OCI-LY7 (cell line): ENCODE results near the gene GRID1. TPM values are rescaled to one million over a fixed set of nuclear protein-coding genes. Genes with fewer than 3 reads are reported as not detected.

ENCODE experiments used
- BruUV-seq: library from RNA; stranded (reverse); fragments of 400-500 nt; replicated peaks from 2 replicates; lab custom pipeline; 2021; lab: Mats Ljungman, UMichigan
- CTCF ChIA-PET: fragments of 300-600 bp; sonication (Branson Sonifier 250); formaldehyde crosslinking; loops from one replicate; lab custom pipeline; 2022; ENCODE audit warnings: antibody characterized with exemption; ENCODE audit not compliant: unreplicated experiment; lab: Charles Lee
- POLR2A ChIA-PET: fragments of 300-600 bp; sonication (Branson Sonifier 250); formaldehyde crosslinking; loops from one replicate; lab custom pipeline; 2022; ENCODE audit warnings: antibody characterized with exemption; lab: Charles Lee
- DNase-seq: peaks from one replicate; pipeline ENCODE4 v3.0.0-alpha.2; 2015; ENCODE audit warnings: low spot score
- H2AFZ ChIP-seq: fragments of 200-600 bp; sonication (generic), shearing (Covaris generic); 2 replicates; pipeline ENCODE4 v1.6.1; 2014; ENCODE audit warnings: mild to moderate bottlenecking, antibody characterized with exemption, low read length, moderate library complexity
- H3K27ac ChIP-seq: fragments of 200-600 bp; sonication (generic); 2 replicates; pipeline ENCODE4 v1.5.1; 2014; ENCODE audit warnings: mixed run types, low read depth, mild to moderate bottlenecking, moderate library complexity, low read length, inconsistent platforms; ENCODE audit not compliant: poor library complexity, severe bottlenecking
- H3K36me3 ChIP-seq: fragments of 200-600 bp; sonication (generic); 2 replicates; pipeline ENCODE4 v1.6.1; 2014; ENCODE audit warnings: mild to moderate bottlenecking, antibody characterized with exemption, low read length, moderate library complexity, mixed read lengths; ENCODE audit not compliant: insufficient read depth
- H3K4me1 ChIP-seq: fragments of 200-600 bp; sonication (generic); 2 replicates; pipeline ENCODE4 v1.5.1; 2014; ENCODE audit warnings: mild to moderate bottlenecking, low read length; ENCODE audit not compliant: insufficient read depth, poor library complexity, severe bottlenecking
- H3K4me2 ChIP-seq: fragments of 200-600 bp; sonication (generic); 2 replicates; pipeline ENCODE4 v1.6.1; 2014; ENCODE audit warnings: mild to moderate bottlenecking, low read length
- H3K4me3 ChIP-seq: fragments of 200-600 bp; sonication (generic); 2 replicates; pipeline ENCODE4 v1.5.1; 2014; ENCODE audit warnings: mild to moderate bottlenecking, low read depth, low read length; ENCODE audit not compliant: poor library complexity, severe bottlenecking
- H3K79me2 ChIP-seq: fragments of 200-600 bp; sonication (generic); 2 replicates; pipeline ENCODE4 v1.6.1; 2016; ENCODE audit warnings: low read depth, mild to moderate bottlenecking, low read length, moderate library complexity, mixed read lengths; ENCODE audit not compliant: insufficient read depth
- H3K9me2 ChIP-seq: fragments of 200-600 bp; sonication (generic); 2 replicates; pipeline ENCODE4 v1.6.1; 2016; ENCODE audit warnings: mild to moderate bottlenecking, low read length, mixed read lengths; ENCODE audit not compliant: insufficient read depth
- H3K9me3 ChIP-seq: fragments of 200-600 bp; sonication (generic); 2 replicates; pipeline ENCODE4 v1.6.1; 2014; ENCODE audit warnings: mild to moderate bottlenecking, mixed run types, low read length, mixed read lengths
- H4K20me1 ChIP-seq: fragments of 200-600 bp; sonication (generic); 2 replicates; pipeline ENCODE4 v1.6.1; 2014; ENCODE audit warnings: mild to moderate bottlenecking, antibody characterized with exemption, low read length, moderate library complexity, mixed read lengths; ENCODE audit not compliant: insufficient read depth
- EZH2phosphoT487 ChIP-seq: fragments of 200-600 bp; sonication (generic); IDR thresholded peaks from 2 replicates; pipeline ENCODE4 v1.6.1; 2018; ENCODE audit warnings: low read depth, borderline replicate concordance, mild to moderate bottlenecking, mixed run types, antibody characterized with exemption, low read length, moderate library complexity, mixed read lengths
- intact Hi-C: fragments of 100-400 bp; cut with micrococcal nuclease; formaldehyde crosslinking; loops from one replicate; pipeline ENCODE4 v1.10.0; 2022; ENCODE audit not compliant: unreplicated experiment
- total RNA-seq, 2 experiments: library from RNA; depleted of rRNA in 1 of 2; stranded (reverse); fragments of >200 nt in 1 of 2; shearing (Covaris generic) in 1 of 2; gene quantifications; 2 replicates each; pipeline ENCODE4 v1.2.3, GENCODE V29; 2014 to 2022
- TF ChIP-seq, protein P1 (sequence below): fragments of 200-600 bp; sonication (generic); conservative IDR thresholded peaks from 2 replicates; pipeline ENCODE4 v1.5.1; 2014; ENCODE audit warnings: mild to moderate bottlenecking, antibody characterized with exemption, low read length, moderate library complexity, mixed read lengths

GRID1 gene
- total RNA-seq, 2 experiments from 2014 or later = 1.6 to 3.7 TPM

GRCh38 chr10:86062647-86063145 is 303.9 kb downstream of the GRID1 start:
- ChIA-PET CTCF (no interaction called here), POLR2A (no interaction called here)
- H4K20me1 ChIP-seq = no peaks in the 10 kb centered on the region
- no peaks in the 10 kb centered on the region for H3K9me2 ChIP-seq
- H3K4me1 ChIP-seq = no peaks in the 10 kb centered on the region
- no peak for TF ChIP-seq EZH2phosphoT487
- TF ChIP-seq, protein P1, sequence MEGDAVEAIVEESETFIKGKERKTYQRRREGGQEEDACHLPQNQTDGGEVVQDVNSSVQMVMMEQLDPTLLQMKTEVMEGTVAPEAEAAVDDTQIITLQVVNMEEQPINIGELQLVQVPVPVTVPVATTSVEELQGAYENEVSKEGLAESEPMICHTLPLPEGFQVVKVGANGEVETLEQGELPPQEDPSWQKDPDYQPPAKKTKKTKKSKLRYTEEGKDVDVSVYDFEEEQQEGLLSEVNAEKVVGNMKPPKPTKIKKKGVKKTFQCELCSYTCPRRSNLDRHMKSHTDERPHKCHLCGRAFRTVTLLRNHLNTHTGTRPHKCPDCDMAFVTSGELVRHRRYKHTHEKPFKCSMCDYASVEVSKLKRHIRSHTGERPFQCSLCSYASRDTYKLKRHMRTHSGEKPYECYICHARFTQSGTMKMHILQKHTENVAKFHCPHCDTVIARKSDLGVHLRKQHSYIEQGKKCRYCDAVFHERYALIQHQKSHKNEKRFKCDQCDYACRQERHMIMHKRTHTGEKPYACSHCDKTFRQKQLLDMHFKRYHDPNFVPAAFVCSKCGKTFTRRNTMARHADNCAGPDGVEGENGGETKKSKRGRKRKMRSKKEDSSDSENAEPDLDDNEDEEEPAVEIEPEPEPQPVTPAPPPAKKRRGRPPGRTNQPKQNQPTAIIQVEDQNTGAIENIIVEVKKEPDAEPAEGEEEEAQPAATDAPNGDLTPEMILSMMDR = no peak
- H3K27ac ChIP-seq = no peak overlapping the region
- H3K36me3 ChIP-seq = no peaks in the 10 kb centered on the region
- H3K4me3 ChIP-seq = no peak overlapping the region
- no peak overlapping the region for H3K4me2 ChIP-seq
- no peaks in the 10 kb centered on the region for H3K79me2 ChIP-seq
- H3K9me3 ChIP-seq = no peaks in the 10 kb centered on the region
- no peak for DNase-seq
- intact Hi-C loops = no loop called here
- H2AFZ ChIP-seq = no peak overlapping the region
- BruUV-seq = no TSS peak

GRCh38 chr10:86062198-86062550 is 304.4 kb downstream of the GRID1 start:
- no TSS peak for BruUV-seq
- no peak overlapping the region for H3K4me2 ChIP-seq
- no peak overlapping the region for H3K27ac ChIP-seq
- no peaks in the 10 kb centered on the region for H3K4me1 ChIP-seq
- no peak for DNase-seq
- TF ChIP-seq, protein P1 = no peak
- no peak for TF ChIP-seq EZH2phosphoT487
- CTCF ChIA-PET = no interaction called here
- no peaks in the 10 kb centered on the region for H4K20me1 ChIP-seq
- H3K4me3 ChIP-seq = no peak overlapping the region
- H3K9me3 ChIP-seq = no peaks in the 10 kb centered on the region
- POLR2A ChIA-PET = no interaction called here
- H3K36me3 ChIP-seq = no peaks in the 10 kb centered on the region
- no peaks in the 10 kb centered on the region for H3K79me2 ChIP-seq
- H3K9me2 ChIP-seq = no peaks in the 10 kb centered on the region
- intact Hi-C loops = no loop called here
- H2AFZ ChIP-seq = no peak overlapping the region

DNA sequence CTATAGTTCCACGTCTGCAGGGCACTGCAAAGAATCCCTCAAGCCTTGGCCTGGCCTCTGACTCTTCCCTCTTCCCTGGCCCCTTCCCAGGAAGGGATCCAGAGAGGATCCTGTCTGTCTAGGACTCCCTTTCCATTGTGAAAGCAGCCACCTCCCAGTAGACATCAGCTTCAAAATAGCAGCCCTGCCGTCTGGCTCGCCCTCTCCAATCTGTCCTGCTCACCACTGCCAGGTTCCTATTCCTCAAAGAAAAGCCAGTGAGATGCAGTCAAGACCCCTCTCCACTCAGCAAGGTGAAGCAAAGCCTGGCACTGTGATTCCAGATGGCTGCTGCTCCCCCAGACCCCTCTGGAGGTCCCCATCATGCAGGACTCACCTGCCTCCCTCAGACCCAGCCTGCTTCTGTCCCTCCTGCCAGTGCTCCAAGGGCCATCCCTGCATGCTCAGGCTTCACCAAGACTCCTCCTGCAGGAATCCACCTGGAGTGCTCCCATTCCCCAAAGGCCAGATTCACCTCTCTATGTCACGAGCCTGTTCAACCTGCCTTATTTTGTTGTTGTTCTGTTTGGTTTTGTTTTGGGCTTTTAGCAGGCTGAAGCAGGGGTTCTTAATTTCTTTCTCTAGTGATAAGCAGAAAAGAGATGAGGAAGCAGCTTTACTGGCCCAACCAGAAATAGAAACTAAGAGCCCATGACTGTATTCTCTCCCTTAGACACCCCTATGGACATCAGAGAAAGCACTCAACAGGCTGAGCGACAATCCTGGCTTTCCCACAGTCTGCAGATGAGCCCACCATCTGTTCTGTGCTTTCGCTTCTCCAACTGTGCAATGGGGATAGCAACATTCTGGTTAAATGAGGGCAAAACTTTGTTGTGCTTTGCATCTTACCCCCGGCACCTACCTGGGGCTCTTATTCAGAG is 305.1 kb downstream of the GRID1 start:
- intact Hi-C loops = no loop called here
- no peak for DNase-seq

More for the DNA sequence above, 305.1 kb downstream of the GRID1 start:
- ChIA-PET POLR2A (no interaction called here), CTCF (no interaction called here)
- Histone ChIP-seq H3K79me2 (no peaks in the 10 kb centered on the region), H3K27ac (no peak overlapping the region), H3K9me3 (no peaks in the 10 kb centered on the region), H3K4me2 (no peak overlapping the region), H2AFZ (no peak overlapping the region), H3K4me3 (no peak overlapping the region), H3K9me2 (no peaks in the 10 kb centered on the region), H4K20me1 (no peaks in the 10 kb centered on the region), H3K36me3 (no peaks in the 10 kb centered on the region), H3K4me1 (no peaks in the 10 kb centered on the region)
- BruUV-seq = no TSS peak
- TF ChIP-seq, protein P1 = no peak
- no peak for TF ChIP-seq EZH2phosphoT487
